DOHH2 (cell line): ENCODE data around the gene MICAL1.

Experiments
- H3F3A ChIP-seq: fragments of 200-600 bp; sonication (generic), shearing (Covaris generic); 2 replicates; pipeline ENCODE4 v1.6.0; 2016; ENCODE audit warnings: antibody characterized with exemption, mild to moderate bottlenecking; ENCODE audit not compliant: control insufficient read depth, insufficient read depth
- H3K27ac ChIP-seq: fragments of 200-600 bp; sonication (generic); 2 replicates; pipeline ENCODE4 v1.5.1; 2014; ENCODE audit warnings: low read depth, mild to moderate bottlenecking, low read length, moderate library complexity
- H3K27me3 ChIP-seq: fragments of 200-600 bp; sonication (generic); 2 replicates; pipeline ENCODE4 v1.6.1; 2014; ENCODE audit warnings: mild to moderate bottlenecking, low read length, mixed read lengths; ENCODE audit not compliant: control insufficient read depth
- H3K36me3 ChIP-seq: fragments of 200-600 bp; sonication (generic); 2 replicates; pipeline ENCODE4 v1.6.1; 2014; ENCODE audit warnings: mild to moderate bottlenecking, low read length, moderate library complexity, mixed read lengths; ENCODE audit not compliant: control insufficient read depth
- H3K4me1 ChIP-seq: fragments of 200-600 bp; sonication (generic); 2 replicates; pipeline ENCODE4 v1.6.1; 2014; ENCODE audit warnings: mild to moderate bottlenecking, low read length, mixed read lengths; ENCODE audit not compliant: control insufficient read depth
- H3K4me2 ChIP-seq: fragments of 200-600 bp; sonication (generic); 2 replicates; pipeline ENCODE4 v1.6.0; 2014; ENCODE audit warnings: mild to moderate bottlenecking, low read length, moderate library complexity
- H3K4me3 ChIP-seq: fragments of 200-600 bp; sonication (generic); 2 replicates; pipeline ENCODE4 v1.5.1; 2014; ENCODE audit warnings: mild to moderate bottlenecking, low read length, mixed read lengths
- H3K79me2 ChIP-seq: fragments of 200-600 bp; sonication (generic); 2 replicates; pipeline ENCODE4 v1.6.1; 2014; ENCODE audit warnings: mild to moderate bottlenecking, low read length, mixed read lengths; ENCODE audit not compliant: control insufficient read depth
- H3K9me2 ChIP-seq: fragments of 200-600 bp; sonication (generic); replicated peaks from 2 replicates; pipeline ENCODE4 v1.6.1; 2014; ENCODE audit warnings: mild to moderate bottlenecking, low read length, mixed read lengths; ENCODE audit not compliant: control insufficient read depth
- H3K9me3 ChIP-seq: fragments of 200-600 bp; sonication (generic); 2 replicates; pipeline ENCODE4 v1.6.1; 2014; ENCODE audit warnings: antibody characterized with exemption, low read length, mixed read lengths; ENCODE audit not compliant: control insufficient read depth, insufficient read depth
- H4K20me1 ChIP-seq: fragments of 200-600 bp; sonication (generic); 2 replicates; pipeline ENCODE4 v1.6.0; 2014; ENCODE audit warnings: low read depth, mild to moderate bottlenecking, antibody characterized with exemption, low read length, moderate library complexity; ENCODE audit not compliant: control insufficient read depth, insufficient read depth
- EZH2phosphoT487 ChIP-seq: fragments of 200-600 bp; sonication (generic); IDR thresholded peaks from 2 replicates; pipeline ENCODE4 v1.6.1; 2017; ENCODE audit warnings: borderline replicate concordance, mild to moderate bottlenecking, antibody characterized with exemption, low read length, moderate library complexity, mixed read lengths
- TF ChIP-seq, protein P1 (sequence below): fragments of 200-600 bp; sonication (generic); IDR thresholded peaks from one replicate; pipeline ENCODE4 v1.5.1; 2014; ENCODE audit warnings: antibody characterized with exemption, mild to moderate bottlenecking, low read depth, low read length; ENCODE audit not compliant: poor library complexity, severe bottlenecking

MICAL1 gene

DNA sequence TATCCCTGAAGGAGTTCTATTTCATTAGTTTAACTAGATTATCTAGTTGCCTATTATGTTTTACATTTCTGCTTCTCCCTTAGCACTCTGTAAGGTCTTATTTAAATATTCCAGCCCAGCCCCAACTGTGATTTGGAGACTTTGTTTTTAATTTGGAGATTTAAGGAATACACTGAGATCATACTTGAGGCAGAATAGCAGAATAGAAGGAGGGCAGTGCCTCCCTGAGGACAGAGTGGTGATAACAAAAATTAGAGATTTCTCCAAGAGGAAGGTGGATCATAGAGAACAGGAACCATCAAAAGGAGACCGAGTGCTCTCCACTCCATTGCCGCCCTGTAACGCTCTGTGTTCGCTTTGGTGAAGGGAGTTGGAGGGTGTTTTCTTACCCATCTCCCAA lies 58.6 kb downstream of the MICAL1 start:
- Histone ChIP-seq H3F3A (no peaks in the 10 kb centered on the region), H3K4me2 (no peak overlapping the region), H3K27ac (no peak overlapping the region), H3K4me3 (no peak overlapping the region), H3K27me3 (no peaks in the 10 kb centered on the region), H3K9me3 (no peaks in the 10 kb centered on the region), H3K36me3 (no peaks in the 10 kb centered on the region), H3K4me1 (no peaks in the 10 kb centered on the region), H3K79me2 (no peaks in the 10 kb centered on the region), H4K20me1 (no peaks in the 10 kb centered on the region), H3K9me2 (no peaks in the 10 kb centered on the region)
- no peak for TF ChIP-seq EZH2phosphoT487
- TF ChIP-seq, protein P1, sequence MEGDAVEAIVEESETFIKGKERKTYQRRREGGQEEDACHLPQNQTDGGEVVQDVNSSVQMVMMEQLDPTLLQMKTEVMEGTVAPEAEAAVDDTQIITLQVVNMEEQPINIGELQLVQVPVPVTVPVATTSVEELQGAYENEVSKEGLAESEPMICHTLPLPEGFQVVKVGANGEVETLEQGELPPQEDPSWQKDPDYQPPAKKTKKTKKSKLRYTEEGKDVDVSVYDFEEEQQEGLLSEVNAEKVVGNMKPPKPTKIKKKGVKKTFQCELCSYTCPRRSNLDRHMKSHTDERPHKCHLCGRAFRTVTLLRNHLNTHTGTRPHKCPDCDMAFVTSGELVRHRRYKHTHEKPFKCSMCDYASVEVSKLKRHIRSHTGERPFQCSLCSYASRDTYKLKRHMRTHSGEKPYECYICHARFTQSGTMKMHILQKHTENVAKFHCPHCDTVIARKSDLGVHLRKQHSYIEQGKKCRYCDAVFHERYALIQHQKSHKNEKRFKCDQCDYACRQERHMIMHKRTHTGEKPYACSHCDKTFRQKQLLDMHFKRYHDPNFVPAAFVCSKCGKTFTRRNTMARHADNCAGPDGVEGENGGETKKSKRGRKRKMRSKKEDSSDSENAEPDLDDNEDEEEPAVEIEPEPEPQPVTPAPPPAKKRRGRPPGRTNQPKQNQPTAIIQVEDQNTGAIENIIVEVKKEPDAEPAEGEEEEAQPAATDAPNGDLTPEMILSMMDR, result peak; percentile 42

- Histone ChIP-seq H4K20me1 (no peaks in the 10 kb centered on the region), H3K27me3 (no peaks in the 10 kb centered on the region), H3K36me3 (no peaks in the 10 kb centered on the region), H3K9me2 (no peaks in the 10 kb centered on the region), H3K4me3 (no peak overlapping the region), H3K9me3 (no peaks in the 10 kb centered on the region), H3K79me2 (no peaks in the 10 kb centered on the region), H3F3A (no peaks in the 10 kb centered on the region), H3K4me2 (no peak overlapping the region), H3K27ac (no peak overlapping the region), H3K4me1 (no peaks in the 10 kb centered on the region)
- TF ChIP-seq EZH2phosphoT487, result no peak
- TF ChIP-seq, protein P1, result no peak
These were observed 59.4 kb downstream of the MICAL1 start for GRCh38 chr6:109396046-109396718.
